ENCODE data around the gene CLOCK. TPM values are rescaled to one million over a fixed set of nuclear protein-coding genes. Genes with fewer than 3 reads are reported as not detected.
"Not testable (repeated sequence)": the region's sequence is repeated elsewhere in the genome, so short reads cannot be mapped to it uniquely, and the experiment has no call there.

The CLOCK gene
- total and polyA plus RNA-seq, 11 donors: 8.3 to 42.1 (median 31.0) TPM

DNA sequence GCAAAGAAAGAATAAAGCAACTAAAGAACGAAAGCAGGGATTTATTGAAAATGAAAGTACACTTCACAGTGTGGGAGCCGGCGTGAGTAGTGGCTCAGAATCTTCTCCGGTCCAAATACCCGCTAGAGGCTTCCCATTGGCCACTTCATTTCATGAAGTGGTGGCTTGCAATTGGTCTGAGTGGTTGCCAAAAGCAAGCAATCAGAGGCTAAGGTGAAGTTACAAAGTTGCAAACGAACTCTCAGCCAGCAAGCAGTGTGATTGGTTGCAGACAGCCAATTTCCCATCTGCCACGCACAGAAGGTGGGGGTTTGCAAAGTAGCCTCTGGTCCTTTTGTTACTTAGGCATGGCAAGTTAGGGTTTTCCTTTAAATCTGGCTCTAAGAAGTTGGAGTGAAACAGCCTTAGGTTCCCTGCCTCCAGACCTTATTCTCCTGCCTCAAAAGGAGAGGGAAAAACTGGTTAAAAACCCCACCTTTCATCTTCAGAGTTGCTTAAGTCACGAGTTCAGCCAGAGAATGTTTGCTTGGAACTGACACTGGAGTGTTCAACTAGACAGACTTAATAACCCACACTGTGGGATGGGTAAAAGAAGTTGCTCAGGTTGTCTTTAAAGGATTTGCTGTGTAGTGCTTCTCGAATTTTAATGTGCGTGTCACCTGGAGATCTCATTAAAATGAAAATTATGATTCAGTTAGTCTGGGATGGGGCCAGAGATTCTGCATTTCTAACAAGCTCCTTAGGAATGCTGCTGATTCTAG, 6.9 kb upstream of the CLOCK start:
- intact Hi-C loops (cut with DNase I): loop anchor here in 9 of 10 donors (5.0 to 10.0 kb wide), 6 partner anchors 99 to 579 kb away; partner anchors contain the start of genes SRD5A3 (in 4 of the 9) and TMEM165 (in 1 of the 9)

DNA sequence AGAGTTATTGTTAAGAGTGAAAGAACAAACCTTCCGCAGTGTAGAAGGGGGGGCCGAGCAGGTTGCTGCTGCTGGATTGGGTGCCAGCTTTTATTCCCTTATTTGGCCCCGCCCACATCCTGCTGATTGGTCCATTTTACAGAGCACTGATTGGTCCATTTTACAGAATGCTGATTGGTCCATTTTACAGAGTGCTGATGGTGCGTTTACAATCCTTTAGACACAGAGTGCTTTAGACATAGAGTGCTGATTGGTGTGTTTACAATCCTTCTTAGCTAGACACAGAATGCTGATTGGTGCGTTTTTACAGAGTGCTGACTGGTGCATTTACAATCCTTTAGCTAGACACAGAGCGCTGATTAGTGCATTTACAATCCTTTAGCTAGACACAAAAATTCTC, 5.3 kb upstream of the CLOCK start:
- 89 to 95% (median 91%) methylated on average over 6 of the region's 6 CpGs for WGBS, 4 donors
- H3K4me3 ChIP-seq, H3K9me3 ChIP-seq, H3K27ac ChIP-seq, ATAC-seq, H3K27me3 ChIP-seq, H3K36me3 ChIP-seq, DNase-seq: not testable (repeated sequence)
- intact Hi-C loops (cut with DNase I): loop anchor here in 9 of 10 donors (5.0 to 10.0 kb wide), 6 partner anchors 97 to 577 kb away; partner anchors contain the start of genes SRD5A3 (in 4 of the 9) and TMEM165 (in 1 of the 9)
- H3K4me1 ChIP-seq: peaks cover 0 to 17% (median 7%) of the 10 kb centered on the region in 12 donors

More for the DNA sequence above, 6.9 kb upstream of the CLOCK start:
- WGBS, 4 donors: 57 to 73% (median 68%) methylated on average over 10 of the region's 10 CpGs
- Histone ChIP-seq H3K36me3 (no peaks in the 10 kb centered on the region), H3K27ac (peak overlapping the region in 1 of 12 donors; percentile 63), H3K9me3 (no peaks in the 10 kb centered on the region), H3K4me3 (peak overlapping the region in 10 of 12 donors; percentile 11 to 50 (median 34)), H3K4me1 (peaks cover 0 to 10% (median 0%) of the 10 kb centered on the region in 12 donors), H3K27me3 (no peaks in the 10 kb centered on the region)
- TF ChIP-seq POLR2A (IDR thresholded peaks at IDR 0.05): no peak
- TF ChIP-seq, protein P1, sequence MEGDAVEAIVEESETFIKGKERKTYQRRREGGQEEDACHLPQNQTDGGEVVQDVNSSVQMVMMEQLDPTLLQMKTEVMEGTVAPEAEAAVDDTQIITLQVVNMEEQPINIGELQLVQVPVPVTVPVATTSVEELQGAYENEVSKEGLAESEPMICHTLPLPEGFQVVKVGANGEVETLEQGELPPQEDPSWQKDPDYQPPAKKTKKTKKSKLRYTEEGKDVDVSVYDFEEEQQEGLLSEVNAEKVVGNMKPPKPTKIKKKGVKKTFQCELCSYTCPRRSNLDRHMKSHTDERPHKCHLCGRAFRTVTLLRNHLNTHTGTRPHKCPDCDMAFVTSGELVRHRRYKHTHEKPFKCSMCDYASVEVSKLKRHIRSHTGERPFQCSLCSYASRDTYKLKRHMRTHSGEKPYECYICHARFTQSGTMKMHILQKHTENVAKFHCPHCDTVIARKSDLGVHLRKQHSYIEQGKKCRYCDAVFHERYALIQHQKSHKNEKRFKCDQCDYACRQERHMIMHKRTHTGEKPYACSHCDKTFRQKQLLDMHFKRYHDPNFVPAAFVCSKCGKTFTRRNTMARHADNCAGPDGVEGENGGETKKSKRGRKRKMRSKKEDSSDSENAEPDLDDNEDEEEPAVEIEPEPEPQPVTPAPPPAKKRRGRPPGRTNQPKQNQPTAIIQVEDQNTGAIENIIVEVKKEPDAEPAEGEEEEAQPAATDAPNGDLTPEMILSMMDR (IDR thresholded peaks at IDR 0.05): no peak
- DNase-seq (peak in 4 of 5 donors; percentile 21 to 30 (median 25)), ATAC-seq (peak; percentile 51 to 79 (median 61))

DNA sequence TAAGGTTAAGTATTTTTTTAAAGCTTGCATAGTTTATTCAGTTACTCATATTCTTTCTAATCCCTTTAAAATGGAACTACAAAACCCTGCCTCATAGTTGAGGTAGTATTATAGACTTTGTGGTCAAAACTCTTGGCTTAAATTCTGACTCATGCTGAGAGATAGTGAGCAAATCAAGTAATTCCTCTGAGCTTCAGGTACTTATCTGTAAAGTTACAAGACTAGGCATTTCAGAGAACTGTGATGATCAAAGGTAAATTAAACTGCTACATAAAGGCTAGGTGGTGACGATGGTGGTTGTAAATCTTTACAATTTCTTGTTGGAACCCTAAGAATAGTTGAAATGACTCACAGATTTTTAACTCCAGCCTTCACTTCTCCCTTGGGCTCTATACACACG, 3.2 kb upstream of the CLOCK start:
- Histone ChIP-seq H3K36me3 (no peaks in the 10 kb centered on the region), H3K4me1 (peaks cover 0 to 23% (median 11%) of the 10 kb centered on the region in 12 donors), H3K27me3 (no peaks in the 10 kb centered on the region), H3K27ac (no peak overlapping the region), H3K4me3 (no peak overlapping the region), H3K9me3 (no peaks in the 10 kb centered on the region)
- WGBS, 4 donors: 85 to 90% (median 87%) methylated on average over 2 of the region's 2 CpGs
- TF ChIP-seq POLR2A (IDR thresholded peaks at IDR 0.05): no peak
- TF ChIP-seq, protein P1 (IDR thresholded peaks at IDR 0.05): no peak
- no peak for DNase-seq
- ATAC-seq: no peak
- intact Hi-C loops (cut with DNase I): loop anchor here (5.0 to 10.0 kb wide), 14 partner anchors 95 to 575 kb away; partner anchors contain the start of genes SRD5A3 (in 7 of the 10), EXOC1 (in 6 of the 10) and TMEM165 (in 4 of the 10)

DNA sequence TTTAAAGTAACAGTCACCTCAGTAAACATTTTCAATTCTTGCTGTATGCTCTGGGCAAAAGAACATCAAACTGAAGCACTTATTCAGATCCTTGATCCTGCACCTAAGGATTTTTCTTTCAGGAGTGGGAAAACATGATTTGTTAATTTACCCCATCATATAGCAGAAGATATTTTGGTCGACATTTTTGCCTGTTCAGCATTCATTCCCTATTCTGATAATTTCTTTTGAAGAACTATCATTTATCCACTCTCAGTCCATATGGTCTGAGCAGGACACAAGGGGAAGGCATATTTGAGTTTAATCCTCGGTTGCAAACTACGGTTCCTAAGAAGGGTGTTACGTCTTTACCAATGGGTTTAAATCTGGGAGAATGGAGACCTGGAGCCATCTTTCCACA, 1.2 kb upstream of the CLOCK start:
- DNase-seq (no peak), ATAC-seq (no peak)
- intact Hi-C loops (cut with DNase I): loop anchor here in 9 of 10 donors (2.0 to 10.0 kb wide), 13 partner anchors 93 to 401 kb away; partner anchors contain the start of genes EXOC1 (in 6 of the 9), SRD5A3 (in 5 of the 9), TMEM165 (in 3 of the 9) and CEP135 (in 1 of the 9)
- Histone ChIP-seq H3K27me3 (no peaks in the 10 kb centered on the region), H3K36me3 (no peaks in the 10 kb centered on the region), H3K9me3 (no peaks in the 10 kb centered on the region), H3K27ac (peak overlapping the region in 11 of 12 donors; percentile 97 to 99 (median 99)), H3K4me3 (peak overlapping the region in 10 of 12 donors; percentile 73 to 99 (median 95)), H3K4me1 (peaks cover 0 to 28% (median 17%) of the 10 kb centered on the region in 12 donors)
- TF ChIP-seq, protein P1 (IDR thresholded peaks at IDR 0.05): no peak
- no peak for TF ChIP-seq POLR2A (IDR thresholded peaks at IDR 0.05)
- WGBS, 4 donors: 63 to 86% (median 80%) methylated on average over 4 of the region's 4 CpGs
